Testis (tissue), 2 donors: Measurements from ENCODE around the gene GTPBP6.

ENCODE experiments used
- CTCF ChIP-seq, 3 experiments: fragments of 450-650 bp in 2 of 3; fragments of 200-600 bp in 1 of 3; sonication (generic) in 1 of 3; IDR thresholded peaks; one replicate each; pipeline ENCODE4 v1.5.1; 2016 to 2019; ENCODE audit warnings: antibody characterized with exemption in 3 of 3, mild to moderate bottlenecking in 2 of 3, moderate library complexity in 1 of 3
- POLR2A ChIP-seq: fragments of 450-650 bp; IDR thresholded peaks from one replicate; pipeline ENCODE4 v1.6.1; 2017; ENCODE audit warnings: antibody characterized with exemption, mild to moderate bottlenecking, moderate library complexity

- TF ChIP-seq CTCF (IDR thresholded peaks at IDR 0.05) (no peak), POLR2A (no peak)
These were observed 33.6 kb upstream of the GTPBP6 start for GRCh38 chrX:352181-352580.
